Upper lobe of left lung (tissue), 6 donors: ENCODE results near the gene GRM5. TPM values are rescaled to one million over a fixed set of nuclear protein-coding genes. Genes with fewer than 3 reads are reported as not detected.

Experiments
- ATAC-seq, 2 donors: fragments of 200-7000 bp; cut with Tn5 transposase; one replicate each; pipeline ENCODE4 v1.9.1; 2022; ENCODE audit warnings: mild to moderate bottlenecking in 2 of 2, moderate library complexity in 2 of 2; ENCODE audit not compliant: low FRiP score in 2 of 2
- DNase-seq, 2 donors: peaks; one replicate each; pipeline ENCODE4 v3.0.0-alpha.2; 2019 to 2020
- H3K27ac ChIP-seq, 4 donors: fragments of 200-600 bp; sonication (generic); one replicate each; pipeline ENCODE4 v1.5.1; 2016 to 2019
- H3K27me3 ChIP-seq, 4 donors: fragments of 200-600 bp; sonication (generic); one replicate each; pipeline ENCODE4 v1.5.1; 2017 to 2019
- H3K36me3 ChIP-seq, 4 donors: fragments of 200-600 bp; sonication (generic); one replicate each; pipeline ENCODE4 v1.5.1; 2016 to 2019
- H3K4me1 ChIP-seq, 4 donors: fragments of 200-600 bp; sonication (generic); one replicate each; pipeline ENCODE4 v1.5.1; 2018 to 2019
- H3K4me3 ChIP-seq, 4 donors: fragments of 200-600 bp; sonication (generic); one replicate each; pipeline ENCODE4 v1.5.1; 2017 to 2019; ENCODE audit warnings: mild to moderate bottlenecking in 2 of 4, moderate library complexity in 1 of 4
- H3K9me3 ChIP-seq, 4 donors: fragments of 200-600 bp; sonication (generic); one replicate each; pipeline ENCODE4 v1.5.1; 2018 to 2019
- CTCF ChIP-seq, 6 experiments: fragments of 450-650 bp in 4 of 6; fragments of 200-600 bp in 2 of 6; sonication (generic) in 2 of 6; IDR thresholded peaks; one replicate each; pipeline ENCODE4 v1.5.1; 2016 to 2019; ENCODE audit warnings: antibody characterized with exemption in 6 of 6
- EP300 ChIP-seq, 4 donors: sonication (generic); formaldehyde crosslinking; IDR thresholded peaks; one replicate each; pipeline ENCODE4 v1.5.1; 2017; ENCODE audit warnings: antibody characterized with exemption in 4 of 4, control low read depth in 2 of 4
- POLR2A ChIP-seq, 4 donors: fragments of 450-650 bp; IDR thresholded peaks; one replicate each; pipeline ENCODE4 v1.5.1; 2016 to 2017; ENCODE audit warnings: antibody characterized with exemption in 4 of 4, mild to moderate bottlenecking in 2 of 4
- POLR2AphosphoS5 ChIP-seq, 2 donors: sonication (generic); formaldehyde crosslinking; IDR thresholded peaks; one replicate each; pipeline ENCODE4 v1.5.1; 2017; ENCODE audit warnings: antibody characterized with exemption in 2 of 2
- WGBS, 2 donors: methylation state at CpG; one replicate each; pipeline ENCODE4 v1.1.5; 2017 to 2018; 5-methylcytosine and 5-hydroxymethylcytosine counted together
- total RNA-seq, 6 donors: library from RNA; depleted of rRNA in 4 of 6; stranded (reverse); fragments of >200 nt in 4 of 6; gene quantifications; one replicate each; pipeline versions ENCODE4 v1.1.0 to v1.2.1, GENCODE V29; 2016 to 2021
- donor health status: DM: no; HTN: no; CAD: no; lungs with moderate emphysema.
- donor health status: DM: no; HTN: yes; CAD: no; lungs with severe emphysema.

GRM5 gene
- total RNA-seq, 6 donors from 2014 or later = 0.30 to 4.2 (median 0.32) TPM; not detected in 2

GRCh38 chr11:88651556-88651955, 414.2 kb downstream of the GRM5 start:
- TF ChIP-seq POLR2A (IDR thresholded peaks at IDR 0.05) = no peak
- no peak for TF ChIP-seq CTCF (IDR thresholded peaks at IDR 0.05)
- TF ChIP-seq POLR2AphosphoS5 (IDR thresholded peaks at IDR 0.05) = no peak
- TF ChIP-seq EP300 (IDR thresholded peaks at IDR 0.05) = no peak
- 40 to 53% methylated on average over 2 of the region's 2 CpGs for WGBS, 2 donors
- ATAC-seq (no peak), DNase-seq (no peak)
- Histone ChIP-seq H3K9me3 (no peaks in the 10 kb centered on the region), H3K27ac (no peak overlapping the region), H3K36me3 (no peaks in the 10 kb centered on the region), H3K4me1 (no peaks in the 10 kb centered on the region), H3K4me3 (no peak overlapping the region), H3K27me3 (no peaks in the 10 kb centered on the region)

GRCh38 chr11:88644724-88645123, 421.1 kb downstream of the GRM5 start:
- H3K36me3 ChIP-seq = no peaks in the 10 kb centered on the region
- H3K4me3 ChIP-seq = no peak overlapping the region
- no peaks in the 10 kb centered on the region for H3K4me1 ChIP-seq
- H3K9me3 ChIP-seq = no peaks in the 10 kb centered on the region
- no peak for TF ChIP-seq POLR2AphosphoS5 (IDR thresholded peaks at IDR 0.05)
- DNase-seq (no peak), ATAC-seq (no peak)
- no peaks in the 10 kb centered on the region for H3K27me3 ChIP-seq
- H3K27ac ChIP-seq = no peak overlapping the region

- 70 to 93% methylated on average over 4 of the region's 4 CpGs for WGBS, 2 donors
- no peaks in the 10 kb centered on the region for H3K9me3 ChIP-seq
- no peaks in the 10 kb centered on the region for H3K36me3 ChIP-seq
Measured at GRCh38 chr11:88632163-88632562, 433.6 kb downstream of the GRM5 start.

GRCh38 chr11:88631497-88631896, 434.3 kb downstream of the GRM5 start:
- Histone ChIP-seq H3K4me3 (no peak overlapping the region), H3K27me3 (no peaks in the 10 kb centered on the region), H3K9me3 (no peaks in the 10 kb centered on the region), H3K36me3 (no peaks in the 10 kb centered on the region), H3K4me1 (no peaks in the 10 kb centered on the region), H3K27ac (no peak overlapping the region)
- 38 to 50% methylated on average over 1 of the region's 1 CpG for WGBS, 2 donors
- ATAC-seq = no peak
- DNase-seq = no peak
- TF ChIP-seq POLR2AphosphoS5 (IDR thresholded peaks at IDR 0.05) (no peak), EP300 (IDR thresholded peaks at IDR 0.05) (no peak), POLR2A (IDR thresholded peaks at IDR 0.05) (no peak), CTCF (IDR thresholded peaks at IDR 0.05) (no peak)

More at GRCh38 chr11:88632163-88632562, 433.6 kb downstream of the GRM5 start:
- H3K27me3 ChIP-seq = no peaks in the 10 kb centered on the region
- H3K4me1 ChIP-seq = no peaks in the 10 kb centered on the region
- H3K4me3 ChIP-seq = no peak overlapping the region
- TF ChIP-seq POLR2A (IDR thresholded peaks at IDR 0.05) (no peak), POLR2AphosphoS5 (IDR thresholded peaks at IDR 0.05) (no peak), EP300 (IDR thresholded peaks at IDR 0.05) (no peak), CTCF (IDR thresholded peaks at IDR 0.05) (no peak)
- DNase-seq = no peak
- ATAC-seq = no peak
- no peak overlapping the region for H3K27ac ChIP-seq

- Histone ChIP-seq H3K4me3 (no peak overlapping the region), H3K4me1 (no peaks in the 10 kb centered on the region), H3K9me3 (no peaks in the 10 kb centered on the region), H3K27me3 (no peaks in the 10 kb centered on the region), H3K36me3 (no peaks in the 10 kb centered on the region), H3K27ac (no peak overlapping the region)
- TF ChIP-seq POLR2A (IDR thresholded peaks at IDR 0.05) = no peak
- no peak for TF ChIP-seq CTCF (IDR thresholded peaks at IDR 0.05)
- TF ChIP-seq EP300 (IDR thresholded peaks at IDR 0.05) = no peak
- TF ChIP-seq POLR2AphosphoS5 (IDR thresholded peaks at IDR 0.05) = no peak
- DNase-seq (no peak), ATAC-seq (no peak)
- WGBS, 2 donors = 94 to 98% methylated on average over 2 of the region's 2 CpGs
Measured at GRCh38 chr11:88629496-88629895, 436.3 kb downstream of the GRM5 start.
